ENCODE measurements around the gene BMAL1.
A peak's percentile ranks its signal among the peaks of the same experiment; 100 is the strongest.

Gene BMAL1

DNA sequence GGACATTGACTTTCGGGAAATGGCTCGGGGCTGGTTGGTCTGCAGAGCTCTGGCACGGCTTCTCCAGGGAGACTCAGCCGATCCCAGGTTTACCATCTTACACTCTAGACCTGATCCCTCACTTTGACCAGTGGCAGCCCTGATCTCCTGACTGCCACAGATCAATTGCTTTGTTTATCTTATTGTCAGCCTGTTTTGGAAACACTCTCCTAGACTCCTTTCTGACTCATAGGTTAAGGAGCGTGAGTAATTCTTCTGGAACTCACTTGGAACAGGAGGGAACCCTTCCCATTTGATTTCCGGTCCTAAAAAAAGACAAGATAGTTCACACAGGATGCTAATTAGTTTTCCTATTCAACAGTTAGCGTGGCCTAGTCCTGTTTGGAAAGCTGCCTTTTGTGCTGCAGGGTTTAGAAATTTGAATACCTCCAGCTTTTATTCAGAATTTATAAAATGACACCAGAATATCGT is 16.0 kb upstream of the BMAL1 start:
- DNase-seq (ENCODE audit: low spot score): no peak

DNA sequence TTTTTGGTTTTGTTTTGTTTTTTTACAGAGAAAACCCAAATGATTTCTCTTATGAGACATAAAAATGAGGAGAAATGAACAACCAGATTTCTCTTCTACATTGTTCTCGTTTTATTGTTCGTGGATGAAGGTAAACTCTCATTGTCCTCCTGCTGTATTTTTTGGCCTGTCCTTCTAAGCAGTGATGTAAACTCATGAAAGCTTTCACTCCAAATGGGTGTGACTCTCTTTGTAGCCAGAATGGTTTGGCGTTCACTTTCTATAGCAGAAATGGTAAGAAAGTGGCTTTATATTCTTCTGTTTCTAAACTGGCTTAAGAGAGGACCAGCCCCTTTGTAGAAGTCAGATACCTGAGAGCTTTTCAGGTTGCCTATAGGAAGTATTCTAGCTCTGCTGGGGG is 15.5 kb upstream of the BMAL1 start:
- DNase-seq (ENCODE audit: low spot score): no peak

DNA sequence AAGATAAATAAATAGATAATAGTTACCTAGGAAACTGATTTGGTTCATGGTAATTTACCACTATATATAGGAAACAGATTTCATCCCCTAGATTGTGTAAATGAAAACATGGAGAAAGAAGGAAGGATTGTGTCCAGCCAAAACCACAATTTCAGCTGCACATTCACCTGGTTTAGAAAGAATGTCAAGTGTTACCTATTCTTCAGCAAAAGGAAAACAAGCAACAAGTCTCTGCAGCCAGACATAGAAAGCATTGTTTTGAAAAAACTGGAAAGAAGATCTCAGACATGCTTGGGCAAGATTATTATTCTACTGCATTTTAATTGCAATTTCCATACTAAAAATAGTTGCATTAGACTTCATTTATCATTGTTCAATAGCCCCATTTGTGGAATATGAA is 8.8 kb upstream of the BMAL1 start:
- no peak for DNase-seq (ENCODE audit: low spot score)

- no peak for DNase-seq (ENCODE audit: low spot score)
Measured at GRCh38 chr11:13269775-13270174, 7.8 kb upstream of the BMAL1 start.

GRCh38 chr11:13271060-13271693 is 6.4 kb upstream of the BMAL1 start:
- DNase-seq (ENCODE audit: low spot score): no peak

GRCh38 chr11:13276454-13276831 is 1.1 kb upstream of the BMAL1 start:
- no peak for DNase-seq (ENCODE audit: low spot score)

DNA sequence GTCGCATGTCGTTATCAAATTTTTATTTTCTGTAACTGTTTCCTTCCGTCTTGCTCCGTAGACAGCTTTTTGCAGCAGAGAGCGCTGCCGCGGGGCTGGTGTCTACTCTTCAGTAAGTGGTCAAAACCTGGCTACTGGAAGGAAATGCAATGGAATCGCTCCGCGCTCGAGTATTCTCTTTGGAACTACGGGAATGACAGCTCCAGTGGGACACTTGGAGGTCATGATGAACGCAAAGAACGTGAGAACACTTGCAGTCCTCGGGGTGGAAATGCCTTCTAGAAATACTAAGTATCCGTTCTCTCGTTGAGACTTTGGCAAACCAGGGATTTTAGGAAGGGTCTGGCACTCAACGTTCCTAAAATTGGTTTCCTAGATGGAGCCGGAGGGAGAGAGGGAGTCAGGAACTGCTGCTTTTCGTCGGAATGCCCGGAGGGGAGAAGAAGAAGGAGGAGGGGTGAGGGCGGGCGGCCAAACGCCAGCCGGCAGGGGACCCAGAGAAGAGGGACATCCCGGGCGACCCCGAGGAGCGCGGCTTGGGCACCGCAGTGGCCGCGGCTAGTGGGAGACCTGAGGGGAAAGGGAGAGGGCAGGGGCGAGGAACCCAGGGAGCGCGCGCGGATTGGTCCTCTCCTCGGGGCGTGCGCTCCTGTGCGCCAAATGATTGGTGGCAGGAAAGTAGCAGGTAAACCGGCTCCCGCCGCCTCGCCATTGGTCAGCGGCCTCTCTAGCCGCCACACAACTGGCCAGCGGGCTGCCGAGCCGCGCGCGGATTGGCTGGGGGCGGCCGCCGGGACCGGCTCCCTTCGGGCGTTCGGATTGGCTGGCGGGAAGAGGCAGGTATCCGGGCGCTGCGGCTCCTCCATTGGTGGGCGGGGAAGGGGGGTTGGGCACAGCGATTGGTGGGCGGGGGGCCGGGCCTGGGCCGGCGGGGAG is 490 bp upstream of the BMAL1 start:
- DNase-seq (ENCODE audit: low spot score): peak; percentile 99

GRCh38 chr11:13278609-13279486 is 1.3 kb downstream of the BMAL1 start:
- DNase-seq (ENCODE audit: low spot score): peak; percentile 23

DNA sequence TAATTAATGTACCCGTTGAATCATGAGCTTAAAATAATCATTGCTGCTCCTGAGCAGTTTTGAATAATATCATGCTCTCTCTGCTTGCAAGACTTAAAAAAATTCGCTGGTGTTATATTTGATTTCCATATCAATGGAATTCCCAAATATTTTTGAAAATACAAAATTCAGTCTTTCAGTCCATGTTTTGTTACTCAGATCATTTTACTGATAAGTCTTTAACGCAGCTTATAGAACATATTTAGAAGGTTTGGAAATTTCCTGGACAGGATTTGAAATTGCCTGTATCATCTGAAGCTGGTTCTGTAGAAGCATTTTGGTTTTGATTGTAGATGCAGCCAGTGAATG is 1.9 kb downstream of the BMAL1 start:
- DNase-seq (ENCODE audit: low spot score): no peak

DNA sequence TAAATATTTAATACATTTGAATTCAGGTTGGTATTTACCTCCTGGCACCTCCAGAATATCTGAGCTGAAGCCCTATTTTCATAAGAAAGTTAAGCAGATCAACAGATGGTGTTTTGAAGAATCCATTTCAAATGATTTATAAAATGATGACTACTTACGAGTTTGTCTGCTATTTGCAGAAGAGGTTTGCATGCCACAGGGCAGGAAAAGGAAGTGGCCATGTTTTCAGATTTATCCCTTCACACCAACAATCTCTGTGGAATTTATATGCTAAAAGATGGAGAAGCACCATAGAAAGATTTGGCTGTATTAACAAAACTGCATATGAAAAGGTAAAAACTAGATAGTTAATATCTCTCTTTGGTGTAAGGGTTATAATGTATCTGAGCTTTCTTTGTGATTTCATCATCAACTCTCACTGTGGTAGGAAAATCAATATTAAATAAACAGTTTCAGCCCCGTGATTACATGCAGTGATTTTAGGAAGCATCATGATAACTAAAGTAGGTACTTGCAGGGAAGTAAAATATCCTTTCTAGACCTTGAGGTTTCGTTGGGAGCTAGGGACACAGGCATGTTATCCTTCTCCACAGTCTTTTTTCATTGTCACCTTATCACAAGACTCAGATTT is 2.6 kb downstream of the BMAL1 start:
- DNase-seq (ENCODE audit: low spot score): no peak

DNA sequence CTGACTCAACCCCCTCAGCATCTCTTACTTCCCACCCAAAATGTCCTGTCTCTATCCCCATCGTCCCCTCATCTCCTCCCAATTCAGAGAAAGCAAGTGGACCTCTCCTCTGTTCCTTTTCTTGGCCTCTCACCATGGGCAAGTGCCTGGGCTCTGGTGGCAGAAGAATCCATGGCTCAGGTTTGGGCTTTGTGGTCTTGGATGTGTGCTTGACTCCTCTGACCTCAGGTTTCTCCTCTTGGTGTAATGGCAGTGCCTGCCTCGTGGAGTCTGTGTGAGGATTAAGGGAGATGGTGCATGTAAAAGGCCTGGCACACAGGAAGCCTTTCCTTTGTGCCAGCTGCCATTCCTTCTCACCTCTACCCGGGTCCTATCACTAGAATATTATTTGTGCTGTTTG is 3.2 kb downstream of the BMAL1 start:
- no peak for DNase-seq (ENCODE audit: low spot score)

- DNase-seq (ENCODE audit: low spot score): peak; percentile 37
Measured at GRCh38 chr11:13283636-13284035, 6.0 kb downstream of the BMAL1 start.

GRCh38 chr11:13284776-13285588 is 7.4 kb downstream of the BMAL1 start:
- no peak for DNase-seq (ENCODE audit: low spot score)

DNA sequence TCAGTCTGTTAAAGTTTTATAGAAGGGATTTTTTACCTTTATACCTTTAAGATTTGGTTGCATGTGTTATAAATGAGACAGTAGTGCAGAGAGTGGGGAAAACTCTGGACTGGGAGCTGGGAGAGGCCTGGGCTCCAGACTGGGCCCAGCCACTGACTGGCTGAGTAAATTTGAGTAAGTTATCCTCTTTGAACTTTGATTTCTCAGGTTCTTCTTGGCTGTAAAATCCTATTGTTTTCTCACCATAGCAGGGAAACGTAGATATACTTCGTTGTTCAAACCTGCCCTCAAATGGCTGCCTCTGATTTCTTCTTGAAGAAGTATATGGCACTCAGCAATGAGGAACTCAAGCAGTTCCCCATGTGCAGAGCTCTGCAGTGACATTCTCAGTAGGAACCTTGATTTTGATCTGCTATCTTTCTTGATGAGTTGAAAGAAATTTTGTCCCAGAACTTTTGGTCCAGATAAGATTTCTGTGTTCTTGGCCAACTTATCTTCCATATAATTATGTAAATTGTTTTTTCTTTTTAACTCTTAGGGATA is 8.8 kb downstream of the BMAL1 start:
- DNase-seq (ENCODE audit: low spot score): no peak

DNA sequence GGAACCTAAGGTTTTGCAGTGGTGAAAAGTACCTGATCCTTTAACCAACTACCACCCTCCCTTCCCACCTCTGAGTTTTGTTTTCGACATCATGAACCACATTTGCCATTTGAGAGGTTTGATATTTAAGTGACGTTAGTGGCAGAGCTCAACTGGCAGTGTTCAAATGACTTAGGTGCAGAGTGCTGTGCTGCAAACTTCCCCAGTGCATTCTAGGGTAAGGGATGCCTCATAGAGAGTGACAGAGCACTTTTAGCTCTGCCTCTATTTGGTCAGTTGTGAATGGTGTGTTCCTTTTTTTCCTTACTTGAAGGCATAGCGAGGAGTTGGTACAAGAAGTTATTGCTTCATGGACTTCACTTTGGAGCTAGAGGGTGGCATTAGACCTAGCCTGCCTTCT is 9.4 kb downstream of the BMAL1 start:
- no peak for DNase-seq (ENCODE audit: low spot score)

- no peak for DNase-seq (ENCODE audit: low spot score)
Measured at GRCh38 chr11:13287681-13288080, 10.1 kb downstream of the BMAL1 start.

GRCh38 chr11:13288375-13289029 is 10.9 kb downstream of the BMAL1 start:
- no peak for DNase-seq (ENCODE audit: low spot score)

- peak; percentile 53 for DNase-seq (ENCODE audit: low spot score)
Measured at GRCh38 chr11:13289081-13289480, 11.5 kb downstream of the BMAL1 start.

GRCh38 chr11:13290221-13290980 is 12.8 kb downstream of the BMAL1 start:
- no peak for DNase-seq (ENCODE audit: low spot score)

DNA sequence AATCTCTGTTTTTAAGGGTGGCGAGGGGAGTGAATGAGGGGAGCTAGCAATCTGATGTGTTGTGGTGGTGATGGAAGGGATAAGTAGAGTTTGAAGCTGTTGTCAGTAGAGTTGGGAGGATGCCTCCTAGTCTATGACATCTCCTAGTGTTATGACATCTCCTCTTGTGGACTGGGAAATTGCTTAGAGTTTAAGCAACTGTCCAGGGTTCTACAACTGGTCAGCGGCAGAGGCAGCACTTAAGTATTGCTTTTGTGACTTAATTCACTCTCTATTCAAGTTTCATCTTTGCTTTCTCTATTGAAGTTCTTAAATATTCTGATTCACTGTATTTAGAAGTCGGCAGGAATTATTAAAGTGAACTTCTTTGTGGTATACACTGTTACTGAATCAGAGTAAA is 13.8 kb downstream of the BMAL1 start:
- DNase-seq (ENCODE audit: low spot score): no peak

All from iPS-NIHi11 (cell line).